IMR-90 (cell line): Measurements from ENCODE around the gene S1PR3. TPM values are rescaled to one million over a fixed set of nuclear protein-coding genes. Genes with fewer than 3 reads are reported as not detected.

Experiments used
- ATAC-seq: fragments of 200-7000 bp; cut with Tn5 transposase; 2 replicates; pipeline ENCODE4 v1.9.1; 2020; ENCODE audit warnings: low read depth, mild to moderate bottlenecking, moderate library complexity
- BruUV-seq: library from RNA; stranded (reverse); fragments of 400-500 nt; replicated peaks from 2 replicates; lab custom pipeline; 2021; lab: Mats Ljungman, UMichigan
- CTCF ChIA-PET: fragments of 300-600 bp; formaldehyde crosslinking; extraction: SDS; loops from one replicate; lab custom pipeline; 2021; ENCODE audit warnings: antibody characterized with exemption; lab: Yijun Ruan, JAX
- POLR2A ChIA-PET: fragments of 300-600 bp; sonication (Branson Sonifier 250); formaldehyde crosslinking; loops from one replicate; lab custom pipeline; 2022; ENCODE audit warnings: antibody characterized with exemption; ENCODE audit not compliant: unreplicated experiment; lab: Charles Lee
- DNase-seq: peaks from one replicate; pipeline ENCODE4 v3.0.0; 2013
- H2AFZ ChIP-seq: replicated peaks from 2 replicates; pipeline ENCODE3; 2013; ENCODE audit warnings: low read length, mild to moderate bottlenecking; ENCODE audit not compliant: poor library complexity
- H2AK5ac ChIP-seq: 2 replicates; pipeline ENCODE4 v1.6.1; 2013; ENCODE audit warnings: low read depth, low read length, inconsistent platforms
- H2AK9ac ChIP-seq: replicated peaks from 2 replicates; pipeline ENCODE3; 2013; ENCODE audit warnings: mild to moderate bottlenecking, low read depth, low read length, moderate library complexity; ENCODE audit not compliant: poor library complexity
- H2BK120ac ChIP-seq: 2 replicates; pipeline ENCODE4 v1.6.1; 2013; ENCODE audit warnings: low read depth, low read length, inconsistent platforms
- H2BK15ac ChIP-seq: 3 replicates; pipeline ENCODE4 v1.6.1; 2013; ENCODE audit warnings: low read depth, low read length, inconsistent platforms
- H2BK20ac ChIP-seq: 2 replicates; pipeline ENCODE4 v1.6.1; 2013; ENCODE audit warnings: low read depth, mild to moderate bottlenecking, inconsistent platforms, low read length, moderate library complexity
- H2BK5ac ChIP-seq: 2 replicates; pipeline ENCODE4 v1.6.1; 2013; ENCODE audit warnings: mild to moderate bottlenecking, low read depth, low read length, inconsistent platforms; ENCODE audit not compliant: poor library complexity, severe bottlenecking
- H3K14ac ChIP-seq: replicated peaks from 2 replicates; pipeline ENCODE4 v1.6.1; 2013; ENCODE audit warnings: low read depth, low read length, inconsistent platforms
- H3K18ac ChIP-seq: 2 replicates; pipeline ENCODE4 v1.6.1; 2013; ENCODE audit warnings: low read depth, low read length, control low read depth
- H3K23ac ChIP-seq: 2 replicates; pipeline ENCODE4 v1.6.1; 2013; ENCODE audit warnings: low read depth, low read length, inconsistent platforms
- H3K27ac ChIP-seq: 2 replicates; pipeline ENCODE4 v1.5.1; 2013; ENCODE audit warnings: mild to moderate bottlenecking, control low read depth, low read length; ENCODE audit not compliant: insufficient read depth
- H3K27me3 ChIP-seq: 2 replicates; pipeline ENCODE4 v1.6.1; 2013; ENCODE audit warnings: low read length; ENCODE audit not compliant: control insufficient read depth, insufficient read depth
- H3K36me3 ChIP-seq: 2 replicates; pipeline ENCODE4 v1.6.1; 2013; ENCODE audit warnings: low read length, mixed read lengths; ENCODE audit not compliant: control insufficient read depth, insufficient read depth
- H3K4ac ChIP-seq: 2 replicates; pipeline ENCODE4 v1.6.1; 2013; ENCODE audit warnings: low read depth, low read length, inconsistent platforms
- H3K4me1 ChIP-seq: 2 replicates; pipeline ENCODE4 v1.6.1; 2013; ENCODE audit warnings: low read length, mixed read lengths; ENCODE audit not compliant: control insufficient read depth, insufficient read depth
- H3K4me2 ChIP-seq: 2 replicates; pipeline ENCODE4 v1.6.1; 2013; ENCODE audit warnings: low read depth, mild to moderate bottlenecking, control low read depth, low read length, moderate library complexity
- H3K4me3 ChIP-seq: 2 replicates; pipeline ENCODE4 v1.5.1; 2013; ENCODE audit warnings: low read depth, mild to moderate bottlenecking, control low read depth, low read length, moderate library complexity; ENCODE audit not compliant: insufficient read depth
- H3K56ac ChIP-seq: 2 replicates; pipeline ENCODE4 v1.6.1; 2013; ENCODE audit warnings: low read length, inconsistent platforms; ENCODE audit not compliant: insufficient read depth; ENCODE audit errors: extremely low read depth
- H3K79me1 ChIP-seq, 2 experiments: 2 replicates each; pipeline ENCODE4 v1.6.1; 2013; ENCODE audit warnings: low read length in 2 of 2, inconsistent platforms in 1 of 2, low read depth in 1 of 2
- H3K9ac ChIP-seq: 2 replicates; pipeline ENCODE4 v1.6.1; 2013; ENCODE audit warnings: low read depth, low read length, control low read depth
- H3K9me1 ChIP-seq: 2 replicates; pipeline ENCODE4 v1.6.1; 2013; ENCODE audit warnings: low read length, inconsistent platforms; ENCODE audit not compliant: insufficient read depth
- H3K9me3 ChIP-seq: 2 replicates; pipeline ENCODE4 v1.6.1; 2013; ENCODE audit warnings: low read length; ENCODE audit not compliant: control insufficient read depth, insufficient read depth
- H4K20me1 ChIP-seq: 2 replicates; pipeline ENCODE4 v1.6.1; 2013; ENCODE audit warnings: low read length, inconsistent platforms; ENCODE audit not compliant: insufficient read depth
- H4K5ac ChIP-seq: 2 replicates; pipeline ENCODE4 v1.6.1; 2013; ENCODE audit warnings: mild to moderate bottlenecking, low read depth, low read length, control low read depth
- H4K8ac ChIP-seq, 2 experiments: 2 replicates each; pipeline ENCODE4 v1.6.1; 2013; ENCODE audit warnings: low read depth in 2 of 2, low read length in 2 of 2, control low read depth in 1 of 2, inconsistent platforms in 1 of 2
- H4K91ac ChIP-seq: 2 replicates; pipeline ENCODE4 v1.6.1; 2013; ENCODE audit warnings: low read depth, low read length, inconsistent platforms; ENCODE audit not compliant: insufficient read depth
- BHLHE40 ChIP-seq: fragments of 150-350 bp; IDR thresholded peaks from 2 replicates; pipeline ENCODE4 v1.6.1; 2016; ENCODE audit warnings: mild to moderate bottlenecking, low read depth, low read length
- CEBPB ChIP-seq: IDR thresholded peaks from 2 replicates; pipeline ENCODE4 v1.6.1; 2012; ENCODE audit warnings: low read depth, low read length, improper control_type of control experiment
- CHD1 ChIP-seq: IDR thresholded peaks from 2 replicates; pipeline ENCODE4 v1.6.1; 2012; ENCODE audit warnings: low read depth, low read length, improper control_type of control experiment
- CTCF ChIP-seq: conservative IDR thresholded peaks from 2 replicates; pipeline ENCODE4 v1.5.1; 2012; ENCODE audit warnings: mild to moderate bottlenecking, low read depth, low read length, improper control_type of control experiment
- ELK1 ChIP-seq: fragments of 150-350 bp; IDR thresholded peaks from 2 replicates; pipeline ENCODE4 v1.6.1; 2016; ENCODE audit warnings: low read depth, mild to moderate bottlenecking, low read length, moderate library complexity, borderline replicate concordance
- FOS ChIP-seq: fragments of 150-350 bp; IDR thresholded peaks from 2 replicates; pipeline ENCODE4 v1.6.1; 2016; ENCODE audit warnings: low read depth, low read length
- MAFK ChIP-seq: IDR thresholded peaks from 2 replicates; pipeline ENCODE4 v1.6.1; 2012; ENCODE audit warnings: low read depth, low read length, improper control_type of control experiment
- MAZ ChIP-seq: IDR thresholded peaks from 2 replicates; pipeline ENCODE4 v1.6.1; 2012; ENCODE audit warnings: low read depth, mild to moderate bottlenecking, low read length, improper control_type of control experiment, moderate library complexity, borderline replicate concordance
- MXI1 ChIP-seq: IDR thresholded peaks from 2 replicates; pipeline ENCODE4 v1.6.1; 2012; ENCODE audit warnings: low read depth, mild to moderate bottlenecking, low read length, moderate library complexity, borderline replicate concordance
- NFE2L2 ChIP-seq: fragments of 150-350 bp; IDR thresholded peaks from 2 replicates; pipeline ENCODE4 v1.6.1; 2016; ENCODE audit warnings: low read depth, mild to moderate bottlenecking, low read length
- POLR2A ChIP-seq: IDR thresholded peaks from 2 replicates; pipeline ENCODE4 v1.6.1; 2012; ENCODE audit warnings: mild to moderate bottlenecking, low read depth, low read length
- RAD21 ChIP-seq: IDR thresholded peaks from 2 replicates; pipeline ENCODE4 v1.6.1; 2012; ENCODE audit warnings: low read length, improper control_type of control experiment
- RCOR1 ChIP-seq: IDR thresholded peaks from 2 replicates; pipeline ENCODE4 v1.6.1; 2012; ENCODE audit warnings: mild to moderate bottlenecking, low read length, improper control_type of control experiment; ENCODE audit not compliant: insufficient replicate concordance
- RFX5 ChIP-seq: IDR thresholded peaks from 2 replicates; pipeline ENCODE4 v1.8.0; 2012; ENCODE audit warnings: low read depth, mild to moderate bottlenecking, low read length, moderate library complexity
- SMC3 ChIP-seq: fragments of 150-350 bp; IDR thresholded peaks from 2 replicates; pipeline ENCODE4 v1.6.1; 2016; ENCODE audit warnings: low read depth, mild to moderate bottlenecking, antibody characterized with exemption, low read length, moderate library complexity
- USF2 ChIP-seq: fragments of 150-350 bp; IDR thresholded peaks from 2 replicates; pipeline ENCODE4 v1.6.1; 2017; ENCODE audit warnings: mild to moderate bottlenecking, antibody characterized with exemption, low read length, low read depth
- WGBS, 2 experiments: methylation state at CpG; one replicate each; pipeline versions ENCODE4 v1.1.5 to v1.1.7; 2013; ENCODE audit warnings: missing lambda C conversion rate in 2 of 2; ENCODE audit not compliant: insufficient read length in 1 of 2; ENCODE audit errors: extremely low coverage in 2 of 2; 5-methylcytosine and 5-hydroxymethylcytosine counted together
- dilution Hi-C: fragments of 300-500 bp; cut with HindIII; formaldehyde crosslinking; loops from one replicate; pipeline ENCODE4 v1.14.3; 2018; ENCODE audit warnings: low sequenced_read_pairs; ENCODE audit not compliant: unreplicated experiment
- in situ Hi-C: fragments of 300-500 bp; cut with MboI; formaldehyde crosslinking; loops from 3 replicates; pipeline ENCODE4 v1.14.3; 2019; ENCODE audit warnings: low sequenced_read_pairs, inconsistent platforms, mixed read lengths
- intact Hi-C: fragments of 100-400 bp; cut with micrococcal nuclease; formaldehyde crosslinking; loops from 2 replicates; pipeline ENCODE4 v1.10.0; 2022
- polyA plus RNA-seq, 3 experiments: library from polyadenylated mRNA; depleted of rRNA; stranded (reverse); fragments of >200 nt; gene quantifications; 2 replicates each; pipeline ENCODE4 v1.2.3, GENCODE V29; 2012; ENCODE audit warnings: low replicate concordance in 1 of 3
- total RNA-seq: library from RNA; depleted of rRNA; stranded (reverse); fragments of >200 nt; gene quantifications from 2 replicates; pipeline ENCODE4 v1.2.3, GENCODE V29; 2012

S1PR3 gene
- total and polyA plus RNA-seq, 2 of the 4 experiments (the other 2 are of a cell fraction) = 28.4 to 28.7 TPM

GRCh38 chr9:89032173-89032572 is 40.9 kb downstream of the S1PR3 start:
- POLR2A ChIA-PET = no interaction called here
- Histone ChIP-seq H2AK9ac (no peak overlapping the region), H2AK5ac (no peak overlapping the region), H3K9me1 (peaks cover 3% of the 10 kb centered on the region; the same call in 1 of the 2 replicates), H3K56ac (no peak overlapping the region), H3K4me3 (no peak overlapping the region), H3K4me2 (no peak overlapping the region), H3K9ac (no peak overlapping the region), H4K20me1 (no peaks in the 10 kb centered on the region), H3K9me3 (peaks cover 1% of the 10 kb centered on the region; the same call in 1 of the 2 replicates), H2BK20ac (no peak overlapping the region), H3K27me3 (no peaks in the 10 kb centered on the region), H3K4ac (no peak overlapping the region), H4K91ac (no peak overlapping the region), H4K5ac (no peak overlapping the region), H3K79me1 (no peaks in the 10 kb centered on the region), H3K23ac (no peak overlapping the region), H3K36me3 (peaks cover 9% of the 10 kb centered on the region), H3K14ac (no peak overlapping the region), H2BK5ac (no peak overlapping the region), H2BK15ac (no peak overlapping the region), H3K27ac (no peak overlapping the region), H3K18ac (no peak overlapping the region), H2AFZ (no peak overlapping the region), H3K4me1 (peaks cover 4% of the 10 kb centered on the region; the same call in 1 of the 2 replicates), H2BK120ac (no peak overlapping the region), H4K8ac (no peak overlapping the region)
- intact Hi-C loops (loop anchor here (10.0 kb wide), 1 partner anchor 103 kb away; no protein-coding TSS in a partner anchor), dilution Hi-C loops (no loop called here), in situ Hi-C loops (no loop called here)
- TF ChIP-seq RAD21 (no peak), NFE2L2 (no peak), POLR2A (no peak), MAFK (no peak), USF2 (no peak), BHLHE40 (no peak), RFX5 (no peak), MXI1 (no peak), CTCF (no peak), SMC3 (no peak), CHD1 (no peak), MAZ (no peak), CEBPB (no peak), ELK1 (no peak), RCOR1 (no peak), FOS (no peak)
- no TSS peak for BruUV-seq
- ATAC-seq (no peak), DNase-seq (no peak)
- CTCF ChIA-PET = no interaction called here
- no CpG with 5 or more reads among the region's 5 CpGs for WGBS, 2 experiments
